ENCODE results near the gene RPGRIP1L.

RPGRIP1L gene

GRCh38 chr16:53597776-53598175 is 105.9 kb downstream of the RPGRIP1L start:
- no peak overlapping the region for H3K27ac ChIP-seq
- TF ChIP-seq CTCF (conservative IDR thresholded peaks at IDR 0.05): no peak

- no peak for TF ChIP-seq CTCF (conservative IDR thresholded peaks at IDR 0.05)
- H3K27ac ChIP-seq: no peak overlapping the region
Measured at GRCh38 chr16:53588081-53588648, 115.5 kb downstream of the RPGRIP1L start.

GRCh38 chr16:53583401-53583800 is 120.3 kb downstream of the RPGRIP1L start:
- TF ChIP-seq CTCF (conservative IDR thresholded peaks at IDR 0.05): no peak
- H3K27ac ChIP-seq: no peak overlapping the region

GRCh38 chr16:53581784-53582183 is 121.9 kb downstream of the RPGRIP1L start:
- TF ChIP-seq CTCF (conservative IDR thresholded peaks at IDR 0.05): no peak
- H3K27ac ChIP-seq: no peak overlapping the region

GRCh38 chr16:53580038-53580802 is 123.4 kb downstream of the RPGRIP1L start:
- TF ChIP-seq CTCF (conservative IDR thresholded peaks at IDR 0.05): no peak
- no peak overlapping the region for H3K27ac ChIP-seq

- TF ChIP-seq CTCF (conservative IDR thresholded peaks at IDR 0.05): no peak
- no peak overlapping the region for H3K27ac ChIP-seq
Measured at GRCh38 chr16:53576904-53577303, 126.8 kb downstream of the RPGRIP1L start.

GRCh38 chr16:53576210-53576609 is 127.4 kb downstream of the RPGRIP1L start:
- no peak overlapping the region for H3K27ac ChIP-seq
- TF ChIP-seq CTCF (conservative IDR thresholded peaks at IDR 0.05): no peak

Measured in VCaP (cell line).